HL-60 (cell line): Measurements from ENCODE around the gene ERBB4.

ENCODE experiments used
- DNase-seq, 2 experiments: peaks; one replicate each; pipeline ENCODE4 v3.0.0-alpha.2; 2010 to 2020; ENCODE audit warnings: low read depth in 1 of 2, low spot score in 1 of 2
- H3K27ac ChIP-seq: fragments of 250-450 bp; sonication (Bioruptor Pico); replicated peaks from 2 replicates; pipeline ENCODE4 v1.5.1; 2020; ENCODE audit warnings: mild to moderate bottlenecking, moderate library complexity
- H3K27me3 ChIP-seq: fragments of 250-450 bp; sonication (Bioruptor Pico); 2 replicates; pipeline ENCODE4 v1.5.1; 2021; ENCODE audit warnings: mild to moderate bottlenecking, moderate library complexity; ENCODE audit not compliant: insufficient read depth, poor library complexity, severe bottlenecking
- H3K4me3 ChIP-seq: replicated peaks from 2 replicates; pipeline ENCODE4 v1.5.1; 2011; ENCODE audit warnings: mild to moderate bottlenecking, control low read depth, low read length; ENCODE audit not compliant: insufficient read depth
- GABPA ChIP-seq: IDR thresholded peaks from 2 replicates; pipeline ENCODE4 v1.6.1; 2012; ENCODE audit warnings: low read depth
- POLR2AphosphoS5 ChIP-seq: IDR thresholded peaks from 2 replicates; pipeline ENCODE4 v1.6.1; 2012; ENCODE audit warnings: low read depth
- SPI1 ChIP-seq: IDR thresholded peaks from 2 replicates; pipeline ENCODE4 v1.6.1; 2012; ENCODE audit warnings: low read depth, mild to moderate bottlenecking, borderline replicate concordance
- TF ChIP-seq, protein P1 (sequence below): IDR thresholded peaks from one replicate; pipeline ENCODE4 v1.5.1; 2011; ENCODE audit warnings: low read length, control low read depth, inconsistent platforms; ENCODE audit not compliant: insufficient read depth
- TF ChIP-seq, protein P2 (sequence below): IDR thresholded peaks from 2 replicates; pipeline ENCODE4 v1.6.1; 2012; ENCODE audit warnings: low read depth; ENCODE audit not compliant: insufficient replicate concordance

The ERBB4 gene

DNA sequence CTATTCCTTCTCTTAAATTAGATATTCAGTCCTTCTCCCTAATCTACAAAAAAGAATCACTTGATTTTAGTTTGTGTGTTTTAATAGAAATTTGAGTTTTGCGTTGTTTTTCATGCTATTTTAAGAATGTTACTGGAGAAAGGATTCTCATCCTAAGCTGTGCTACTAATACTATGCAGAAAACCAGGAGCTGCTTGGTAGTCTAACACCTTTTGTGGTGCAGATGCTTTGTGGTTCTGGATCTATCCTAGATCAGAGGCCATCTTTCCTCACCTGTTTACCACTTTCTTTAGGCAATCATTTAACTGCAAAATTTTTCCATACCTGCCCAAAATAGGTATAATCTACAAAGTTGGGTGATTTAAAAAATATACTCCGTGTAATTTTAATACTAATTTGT is 1158.6 kb downstream of the ERBB4 start:
- H3K4me3 ChIP-seq, result no peak overlapping the region
- TF ChIP-seq POLR2AphosphoS5 (no peak), SPI1 (no peak), GABPA (no peak)
- TF ChIP-seq, protein P1, sequence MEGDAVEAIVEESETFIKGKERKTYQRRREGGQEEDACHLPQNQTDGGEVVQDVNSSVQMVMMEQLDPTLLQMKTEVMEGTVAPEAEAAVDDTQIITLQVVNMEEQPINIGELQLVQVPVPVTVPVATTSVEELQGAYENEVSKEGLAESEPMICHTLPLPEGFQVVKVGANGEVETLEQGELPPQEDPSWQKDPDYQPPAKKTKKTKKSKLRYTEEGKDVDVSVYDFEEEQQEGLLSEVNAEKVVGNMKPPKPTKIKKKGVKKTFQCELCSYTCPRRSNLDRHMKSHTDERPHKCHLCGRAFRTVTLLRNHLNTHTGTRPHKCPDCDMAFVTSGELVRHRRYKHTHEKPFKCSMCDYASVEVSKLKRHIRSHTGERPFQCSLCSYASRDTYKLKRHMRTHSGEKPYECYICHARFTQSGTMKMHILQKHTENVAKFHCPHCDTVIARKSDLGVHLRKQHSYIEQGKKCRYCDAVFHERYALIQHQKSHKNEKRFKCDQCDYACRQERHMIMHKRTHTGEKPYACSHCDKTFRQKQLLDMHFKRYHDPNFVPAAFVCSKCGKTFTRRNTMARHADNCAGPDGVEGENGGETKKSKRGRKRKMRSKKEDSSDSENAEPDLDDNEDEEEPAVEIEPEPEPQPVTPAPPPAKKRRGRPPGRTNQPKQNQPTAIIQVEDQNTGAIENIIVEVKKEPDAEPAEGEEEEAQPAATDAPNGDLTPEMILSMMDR, result no peak
- TF ChIP-seq, protein P2, sequence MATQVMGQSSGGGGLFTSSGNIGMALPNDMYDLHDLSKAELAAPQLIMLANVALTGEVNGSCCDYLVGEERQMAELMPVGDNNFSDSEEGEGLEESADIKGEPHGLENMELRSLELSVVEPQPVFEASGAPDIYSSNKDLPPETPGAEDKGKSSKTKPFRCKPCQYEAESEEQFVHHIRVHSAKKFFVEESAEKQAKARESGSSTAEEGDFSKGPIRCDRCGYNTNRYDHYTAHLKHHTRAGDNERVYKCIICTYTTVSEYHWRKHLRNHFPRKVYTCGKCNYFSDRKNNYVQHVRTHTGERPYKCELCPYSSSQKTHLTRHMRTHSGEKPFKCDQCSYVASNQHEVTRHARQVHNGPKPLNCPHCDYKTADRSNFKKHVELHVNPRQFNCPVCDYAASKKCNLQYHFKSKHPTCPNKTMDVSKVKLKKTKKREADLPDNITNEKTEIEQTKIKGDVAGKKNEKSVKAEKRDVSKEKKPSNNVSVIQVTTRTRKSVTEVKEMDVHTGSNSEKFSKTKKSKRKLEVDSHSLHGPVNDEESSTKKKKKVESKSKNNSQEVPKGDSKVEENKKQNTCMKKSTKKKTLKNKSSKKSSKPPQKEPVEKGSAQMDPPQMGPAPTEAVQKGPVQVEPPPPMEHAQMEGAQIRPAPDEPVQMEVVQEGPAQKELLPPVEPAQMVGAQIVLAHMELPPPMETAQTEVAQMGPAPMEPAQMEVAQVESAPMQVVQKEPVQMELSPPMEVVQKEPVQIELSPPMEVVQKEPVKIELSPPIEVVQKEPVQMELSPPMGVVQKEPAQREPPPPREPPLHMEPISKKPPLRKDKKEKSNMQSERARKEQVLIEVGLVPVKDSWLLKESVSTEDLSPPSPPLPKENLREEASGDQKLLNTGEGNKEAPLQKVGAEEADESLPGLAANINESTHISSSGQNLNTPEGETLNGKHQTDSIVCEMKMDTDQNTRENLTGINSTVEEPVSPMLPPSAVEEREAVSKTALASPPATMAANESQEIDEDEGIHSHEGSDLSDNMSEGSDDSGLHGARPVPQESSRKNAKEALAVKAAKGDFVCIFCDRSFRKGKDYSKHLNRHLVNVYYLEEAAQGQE, result no peak
- DNase-seq, result no peak
- no peaks in the 10 kb centered on the region for H3K27me3 ChIP-seq
- H3K27ac ChIP-seq, result no peak overlapping the region

DNA sequence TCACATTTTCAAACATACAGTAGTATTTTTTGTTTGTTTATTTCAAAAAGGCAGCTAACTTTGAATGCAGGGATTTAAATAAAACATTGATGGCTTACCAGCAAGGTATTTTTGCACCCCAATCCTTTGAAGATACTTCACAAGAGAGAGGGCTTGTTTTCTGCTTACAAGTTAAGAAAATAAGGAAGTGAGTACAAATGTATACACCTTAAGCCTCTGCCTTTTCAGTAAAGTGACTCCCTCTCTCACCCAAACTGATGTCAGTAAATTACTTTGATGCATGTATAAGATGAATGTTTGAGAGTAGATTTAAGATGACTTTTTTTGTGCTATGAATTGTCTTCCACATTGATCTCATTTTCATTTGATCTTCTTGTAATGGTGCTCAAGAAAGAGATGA is 1162.2 kb downstream of the ERBB4 start:
- TF ChIP-seq SPI1 (peak; percentile 60), POLR2AphosphoS5 (no peak), GABPA (no peak)
- TF ChIP-seq, protein P1, result no peak
- TF ChIP-seq, protein P2, result no peak
- Histone ChIP-seq H3K27ac (no peak overlapping the region), H3K4me3 (no peak overlapping the region), H3K27me3 (no peaks in the 10 kb centered on the region)
- no peak for DNase-seq

DNA sequence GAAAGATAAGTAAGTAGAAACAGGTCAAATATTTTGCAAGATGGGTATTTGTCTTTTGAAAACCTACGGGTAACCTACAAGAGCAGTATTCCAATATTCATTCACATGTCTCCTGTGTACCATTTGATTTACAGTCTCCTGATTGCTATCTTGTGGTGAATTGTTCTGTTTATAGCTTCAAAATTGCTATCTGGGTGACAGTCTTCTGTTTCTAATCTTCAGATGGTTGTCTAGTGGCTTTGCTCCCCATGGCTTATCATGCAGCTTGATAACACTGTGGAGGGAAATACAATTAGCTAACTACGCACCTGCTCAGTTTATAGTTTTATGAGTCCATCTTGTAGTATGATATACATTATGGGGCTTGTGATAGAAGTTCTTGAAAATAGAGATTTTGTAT is 1165.4 kb downstream of the ERBB4 start:
- no peak for DNase-seq
- no peak overlapping the region for H3K4me3 ChIP-seq
- TF ChIP-seq POLR2AphosphoS5 (no peak), GABPA (no peak), SPI1 (no peak)
- TF ChIP-seq, protein P2, result no peak
- TF ChIP-seq, protein P1, result no peak
- H3K27ac ChIP-seq, result no peak overlapping the region
- H3K27me3 ChIP-seq, result no peaks in the 10 kb centered on the region
